Endothelial cell of umbilical vein (primary cell): ENCODE results near the gene DDX24.

ENCODE experiments used
- POLR2AphosphoS5 ChIP-seq: IDR thresholded peaks from 2 replicates; pipeline ENCODE4 v1.6.1; 2012; ENCODE audit warnings: low read depth, mild to moderate bottlenecking, control low read depth, low read length, moderate library complexity; ENCODE audit not compliant: insufficient read depth
- TF ChIP-seq, protein P1 (sequence below), 2 donors: IDR thresholded peaks; 1 replicate in 1 of 2; 2 replicates in 1 of 2; pipeline ENCODE4 v1.5.1; 2011; ENCODE audit warnings: low read length in 2 of 2, mild to moderate bottlenecking in 2 of 2, moderate library complexity in 2 of 2, control low read depth in 1 of 2, inconsistent platforms in 1 of 2, low read depth in 1 of 2; ENCODE audit not compliant: insufficient read depth in 1 of 2; ENCODE audit errors: extremely low read depth in 1 of 2

GRCh38 chr14:94044476-94045091 is 36.4 kb downstream of the DDX24 start:
- TF ChIP-seq, protein P1, sequence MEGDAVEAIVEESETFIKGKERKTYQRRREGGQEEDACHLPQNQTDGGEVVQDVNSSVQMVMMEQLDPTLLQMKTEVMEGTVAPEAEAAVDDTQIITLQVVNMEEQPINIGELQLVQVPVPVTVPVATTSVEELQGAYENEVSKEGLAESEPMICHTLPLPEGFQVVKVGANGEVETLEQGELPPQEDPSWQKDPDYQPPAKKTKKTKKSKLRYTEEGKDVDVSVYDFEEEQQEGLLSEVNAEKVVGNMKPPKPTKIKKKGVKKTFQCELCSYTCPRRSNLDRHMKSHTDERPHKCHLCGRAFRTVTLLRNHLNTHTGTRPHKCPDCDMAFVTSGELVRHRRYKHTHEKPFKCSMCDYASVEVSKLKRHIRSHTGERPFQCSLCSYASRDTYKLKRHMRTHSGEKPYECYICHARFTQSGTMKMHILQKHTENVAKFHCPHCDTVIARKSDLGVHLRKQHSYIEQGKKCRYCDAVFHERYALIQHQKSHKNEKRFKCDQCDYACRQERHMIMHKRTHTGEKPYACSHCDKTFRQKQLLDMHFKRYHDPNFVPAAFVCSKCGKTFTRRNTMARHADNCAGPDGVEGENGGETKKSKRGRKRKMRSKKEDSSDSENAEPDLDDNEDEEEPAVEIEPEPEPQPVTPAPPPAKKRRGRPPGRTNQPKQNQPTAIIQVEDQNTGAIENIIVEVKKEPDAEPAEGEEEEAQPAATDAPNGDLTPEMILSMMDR (IDR thresholded peaks at IDR 0.05; ENCODE audit: extremely low read depth in 1 of 2, insufficient read depth in 1 of 2, low read depth in 1 of 2, low read length in 2 of 2): no peak
- TF ChIP-seq POLR2AphosphoS5: no peak
